ENCODE measurements around the gene NEUROD2. TPM values are rescaled to one million over a fixed set of nuclear protein-coding genes. Genes with fewer than 3 reads are reported as not detected.

The NEUROD2 gene
- total and polyA plus RNA-seq, 2 of the 8 experiments (the other 6 are each of a cell fraction or from before 2014, with no cell fraction given), result not detected

GRCh38 chr17:39556423-39556822, 51.3 kb downstream of the NEUROD2 start (continued):
- TF ChIP-seq SIN3A (conservative IDR thresholded peaks at IDR 0.05 in 1 of 2, IDR thresholded peaks at IDR 0.05 in 1 of 2; ENCODE audit: low read depth in 1 of 2, low read length in 2 of 2), result no peak
- TF ChIP-seq BRCA1 (IDR thresholded peaks at IDR 0.05; ENCODE audit: low read depth, low read length), result no peak
